GM23338 (cell line): ENCODE results near the gene ZNF273. TPM values are rescaled to one million over a fixed set of nuclear protein-coding genes. Genes with fewer than 3 reads are reported as not detected.

Experiments
- ATAC-seq: fragments of 200-7000 bp; cut with Tn5 transposase; 3 replicates; pipeline ENCODE4 v1.9.1; 2020
- DNase-seq: peaks from one replicate; pipeline ENCODE4 v3.0.0-alpha.2; 2015; ENCODE audit warnings: low spot score
- H2AFZ ChIP-seq: fragments of 200-600 bp; sonication (generic); 2 replicates; pipeline ENCODE4 v1.8.0; 2016; ENCODE audit warnings: antibody characterized with exemption, mild to moderate bottlenecking, moderate library complexity
- H3F3A ChIP-seq: fragments of 200-600 bp; sonication (generic); replicated peaks from 2 replicates; pipeline ENCODE4 v1.8.0; 2017; ENCODE audit warnings: antibody characterized with exemption, mixed run types, low read depth
- H3K27ac ChIP-seq: fragments of 200-600 bp; sonication (generic); 2 replicates; pipeline ENCODE4 v1.6.1; 2016; ENCODE audit warnings: low read depth
- H3K27me3 ChIP-seq: fragments of 200-600 bp; sonication (generic); 2 replicates; pipeline ENCODE4 v1.8.0; 2016; ENCODE audit warnings: mild to moderate bottlenecking, mixed run types, moderate library complexity; ENCODE audit not compliant: insufficient read depth
- H3K36me3 ChIP-seq: fragments of 200-600 bp; sonication (generic); 2 replicates; pipeline ENCODE4 v1.8.0; 2016; ENCODE audit warnings: mild to moderate bottlenecking; ENCODE audit not compliant: insufficient read depth
- H3K4me1 ChIP-seq: fragments of 200-600 bp; sonication (generic); 2 replicates; pipeline ENCODE4 v1.8.0; 2016; ENCODE audit warnings: mild to moderate bottlenecking, moderate library complexity; ENCODE audit not compliant: insufficient read depth
- H3K4me2 ChIP-seq: fragments of 200-600 bp; sonication (generic); 2 replicates; pipeline ENCODE4 v1.7.1; 2017; ENCODE audit warnings: mixed run types
- H3K4me3 ChIP-seq: fragments of 200-600 bp; sonication (generic); 2 replicates; pipeline ENCODE4 v1.6.1; 2016; ENCODE audit warnings: mixed run types
- H3K79me2 ChIP-seq: fragments of 200-600 bp; sonication (generic); replicated peaks from 2 replicates; pipeline ENCODE4 v1.8.0; 2017; ENCODE audit warnings: mild to moderate bottlenecking; ENCODE audit not compliant: insufficient read depth
- H3K9me2 ChIP-seq: fragments of 200-600 bp; sonication (generic); 2 replicates; pipeline ENCODE4 v1.8.0; 2017; ENCODE audit not compliant: insufficient read depth
- H4K20me1 ChIP-seq: fragments of 200-600 bp; sonication (generic); replicated peaks from 2 replicates; pipeline ENCODE4 v1.8.0; 2017; ENCODE audit warnings: mild to moderate bottlenecking; ENCODE audit not compliant: insufficient read depth
- H3K27ac Mint-ChIP-seq: 2 replicates; pipeline ENCODE4 v1.8.0; 2020; ENCODE audit warnings: inconsistent platforms, mild to moderate bottlenecking, moderate library complexity, mixed read lengths
- H3K27me3 Mint-ChIP-seq: 3 replicates; pipeline ENCODE4 v1.8.0; 2022; ENCODE audit warnings: low read depth, mild to moderate bottlenecking, moderate library complexity, mixed read lengths, inconsistent platforms; ENCODE audit not compliant: insufficient read depth, poor library complexity
- H3K36me3 Mint-ChIP-seq: 3 replicates; pipeline ENCODE4 v1.8.0; 2021; ENCODE audit warnings: low read depth, mild to moderate bottlenecking, inconsistent platforms, moderate library complexity, mixed read lengths
- H3K4me1 Mint-ChIP-seq: 3 replicates; pipeline ENCODE4 v1.8.0; 2020; ENCODE audit warnings: mild to moderate bottlenecking, inconsistent platforms, mixed read lengths
- H3K4me3 Mint-ChIP-seq: 3 replicates; pipeline ENCODE4 v1.8.0; 2021; ENCODE audit warnings: moderate library complexity, mild to moderate bottlenecking, inconsistent platforms, mixed read lengths
- H3K9me3 Mint-ChIP-seq: 3 replicates; pipeline ENCODE4 v1.8.0; 2020; ENCODE audit warnings: moderate library complexity, mild to moderate bottlenecking, inconsistent platforms, mixed read lengths
- EZH2 ChIP-seq: fragments of 200-600 bp; sonication (generic); IDR thresholded peaks from one replicate; pipeline ENCODE4 v1.8.0; 2017; ENCODE audit warnings: antibody characterized with exemption, mild to moderate bottlenecking, low read depth; ENCODE audit not compliant: unreplicated experiment
- JUNB ChIP-seq: IDR thresholded peaks from one replicate; pipeline ENCODE4 v1.6.1; 2016; ENCODE audit warnings: antibody characterized with exemption; ENCODE audit not compliant: unreplicated experiment
- NANOG ChIP-seq: IDR thresholded peaks from 2 replicates; pipeline ENCODE4 v1.6.1; 2016; ENCODE audit warnings: antibody characterized with exemption, borderline replicate concordance
- POLR2AphosphoS5 ChIP-seq: IDR thresholded peaks from 2 replicates; pipeline ENCODE4 v1.6.1; 2016; ENCODE audit warnings: antibody characterized with exemption, low read depth
- STAT1 ChIP-seq: IDR thresholded peaks from one replicate; pipeline ENCODE4 v1.6.1; 2016; ENCODE audit warnings: antibody characterized with exemption; ENCODE audit not compliant: unreplicated experiment
- ZNF114 ChIP-seq: fragments of 250-450 bp; sonication (Bioruptor Pico); IDR thresholded peaks from 2 replicates; pipeline ENCODE4 v1.5.0; 2020; ENCODE audit warnings: mild to moderate bottlenecking, moderate library complexity
- ZNF331 ChIP-seq: fragments of 250-450 bp; sonication (Bioruptor Pico); IDR thresholded peaks from 2 replicates; pipeline ENCODE4 v1.5.0; 2020; ENCODE audit warnings: low read depth, mild to moderate bottlenecking, moderate library complexity
- polyA plus RNA-seq: library from polyadenylated mRNA; unstranded; fragments of >200 nt; fragmentation: Nextera tagmentation; extraction: Ambion mirVana; gene quantifications from 2 replicates; pipeline ENCODE4 v1.2.1, GENCODE V29; 2016
- total RNA-seq: library from RNA; depleted of rRNA; stranded (reverse); fragments of >200 nt; shearing (Covaris generic); gene quantifications from 2 replicates; pipeline ENCODE4 v1.2.3, GENCODE V29; 2014
- TF ChIP-seq, protein P1 (sequence below): fragments of 250-450 bp; sonication (Bioruptor Pico); IDR thresholded peaks from 2 replicates; pipeline ENCODE4 v1.5.0; 2020; ENCODE audit warnings: mild to moderate bottlenecking, moderate library complexity
- TF ChIP-seq, protein P2 (sequence below), 2 experiments: fragments of 200-600 bp in 1 of 2; sonication (generic) in 1 of 2; conservative IDR thresholded peaks; 2 replicates each; pipeline versions ENCODE4 v1.5.1 to v1.6.1; 2016 to 2017; ENCODE audit warnings: antibody characterized with exemption in 2 of 2, low read depth in 2 of 2, mild to moderate bottlenecking in 2 of 2, moderate library complexity in 1 of 2

ZNF273 gene
- total and polyA plus RNA-seq, 2 experiments from 2014 or later, result 16.4 to 34.3 TPM

DNA sequence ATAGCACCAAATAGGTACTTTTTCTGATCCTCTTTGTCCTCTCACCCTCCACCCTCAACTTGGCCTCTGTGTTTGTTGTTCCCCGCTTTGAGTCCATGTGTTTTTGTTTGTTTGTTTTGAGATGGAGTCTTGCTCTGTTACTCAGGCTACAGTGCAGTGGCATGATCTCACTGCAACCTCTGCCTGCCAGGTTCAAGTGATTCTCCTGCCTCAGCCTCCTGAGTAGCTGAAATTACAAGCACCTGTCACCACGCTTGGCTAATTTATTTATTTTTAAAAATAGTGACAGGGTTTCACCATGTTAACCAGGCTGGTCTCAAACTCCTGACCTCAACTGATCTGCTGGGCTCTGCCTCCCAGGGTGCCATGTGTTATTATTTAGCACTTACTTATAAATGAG lies 5.3 kb downstream of the ZNF273 start (continued):
- TF ChIP-seq, protein P1, sequence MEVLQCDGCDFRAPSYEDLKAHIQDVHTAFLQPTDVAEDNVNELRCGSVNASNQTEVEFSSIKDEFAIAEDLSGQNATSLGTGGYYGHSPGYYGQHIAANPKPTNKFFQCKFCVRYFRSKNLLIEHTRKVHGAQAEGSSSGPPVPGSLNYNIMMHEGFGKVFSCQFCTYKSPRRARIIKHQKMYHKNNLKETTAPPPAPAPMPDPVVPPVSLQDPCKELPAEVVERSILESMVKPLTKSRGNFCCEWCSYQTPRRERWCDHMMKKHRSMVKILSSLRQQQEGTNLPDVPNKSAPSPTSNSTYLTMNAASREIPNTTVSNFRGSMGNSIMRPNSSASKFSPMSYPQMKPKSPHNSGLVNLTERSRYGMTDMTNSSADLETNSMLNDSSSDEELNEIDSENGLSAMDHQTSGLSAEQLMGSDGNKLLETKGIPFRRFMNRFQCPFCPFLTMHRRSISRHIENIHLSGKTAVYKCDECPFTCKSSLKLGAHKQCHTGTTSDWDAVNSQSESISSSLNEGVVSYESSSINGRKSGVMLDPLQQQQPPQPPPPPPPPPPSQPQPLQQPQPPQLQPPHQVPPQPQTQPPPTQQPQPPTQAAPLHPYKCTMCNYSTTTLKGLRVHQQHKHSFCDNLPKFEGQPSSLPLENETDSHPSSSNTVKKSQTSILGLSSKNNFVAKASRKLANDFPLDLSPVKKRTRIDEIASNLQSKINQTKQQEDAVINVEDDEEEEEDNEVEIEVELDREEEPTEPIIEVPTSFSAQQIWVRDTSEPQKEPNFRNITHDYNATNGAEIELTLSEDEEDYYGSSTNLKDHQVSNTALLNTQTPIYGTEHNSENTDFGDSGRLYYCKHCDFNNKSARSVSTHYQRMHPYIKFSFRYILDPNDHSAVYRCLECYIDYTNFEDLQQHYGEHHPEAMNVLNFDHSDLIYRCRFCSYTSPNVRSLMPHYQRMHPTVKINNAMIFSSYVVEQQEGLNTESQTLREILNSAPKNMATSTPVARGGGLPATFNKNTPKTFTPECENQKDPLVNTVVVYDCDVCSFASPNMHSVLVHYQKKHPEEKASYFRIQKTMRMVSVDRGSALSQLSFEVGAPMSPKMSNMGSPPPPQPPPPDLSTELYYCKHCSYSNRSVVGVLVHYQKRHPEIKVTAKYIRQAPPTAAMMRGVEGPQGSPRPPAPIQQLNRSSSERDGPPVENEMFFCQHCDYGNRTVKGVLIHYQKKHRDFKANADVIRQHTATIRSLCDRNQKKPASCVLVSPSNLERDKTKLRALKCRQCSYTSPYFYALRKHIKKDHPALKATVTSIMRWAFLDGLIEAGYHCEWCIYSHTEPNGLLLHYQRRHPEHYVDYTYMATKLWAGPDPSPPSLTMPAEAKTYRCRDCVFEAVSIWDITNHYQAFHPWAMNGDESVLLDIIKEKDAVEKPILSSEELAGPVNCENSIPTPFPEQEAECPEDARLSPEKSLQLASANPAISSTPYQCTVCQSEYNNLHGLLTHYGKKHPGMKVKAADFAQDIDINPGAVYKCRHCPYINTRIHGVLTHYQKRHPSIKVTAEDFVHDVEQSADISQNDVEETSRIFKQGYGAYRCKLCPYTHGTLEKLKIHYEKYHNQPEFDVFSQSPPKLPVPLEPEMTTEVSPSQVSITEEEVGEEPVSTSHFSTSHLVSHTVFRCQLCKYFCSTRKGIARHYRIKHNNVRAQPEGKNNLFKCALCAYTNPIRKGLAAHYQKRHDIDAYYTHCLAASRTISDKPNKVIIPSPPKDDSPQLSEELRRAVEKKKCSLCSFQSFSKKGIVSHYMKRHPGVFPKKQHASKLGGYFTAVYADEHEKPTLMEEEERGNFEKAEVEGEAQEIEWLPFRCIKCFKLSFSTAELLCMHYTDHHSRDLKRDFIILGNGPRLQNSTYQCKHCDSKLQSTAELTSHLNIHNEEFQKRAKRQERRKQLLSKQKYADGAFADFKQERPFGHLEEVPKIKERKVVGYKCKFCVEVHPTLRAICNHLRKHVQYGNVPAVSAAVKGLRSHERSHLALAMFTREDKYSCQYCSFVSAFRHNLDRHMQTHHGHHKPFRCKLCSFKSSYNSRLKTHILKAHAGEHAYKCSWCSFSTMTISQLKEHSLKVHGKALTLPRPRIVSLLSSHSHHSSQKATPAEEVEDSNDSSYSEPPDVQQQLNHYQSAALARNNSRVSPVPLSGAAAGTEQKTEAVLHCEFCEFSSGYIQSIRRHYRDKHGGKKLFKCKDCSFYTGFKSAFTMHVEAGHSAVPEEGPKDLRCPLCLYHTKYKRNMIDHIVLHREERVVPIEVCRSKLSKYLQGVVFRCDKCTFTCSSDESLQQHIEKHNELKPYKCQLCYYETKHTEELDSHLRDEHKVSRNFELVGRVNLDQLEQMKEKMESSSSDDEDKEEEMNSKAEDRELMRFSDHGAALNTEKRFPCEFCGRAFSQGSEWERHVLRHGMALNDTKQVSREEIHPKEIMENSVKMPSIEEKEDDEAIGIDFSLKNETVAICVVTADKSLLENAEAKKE (CRISPR knock-in tag), result no peak
- TF ChIP-seq, protein P2, sequence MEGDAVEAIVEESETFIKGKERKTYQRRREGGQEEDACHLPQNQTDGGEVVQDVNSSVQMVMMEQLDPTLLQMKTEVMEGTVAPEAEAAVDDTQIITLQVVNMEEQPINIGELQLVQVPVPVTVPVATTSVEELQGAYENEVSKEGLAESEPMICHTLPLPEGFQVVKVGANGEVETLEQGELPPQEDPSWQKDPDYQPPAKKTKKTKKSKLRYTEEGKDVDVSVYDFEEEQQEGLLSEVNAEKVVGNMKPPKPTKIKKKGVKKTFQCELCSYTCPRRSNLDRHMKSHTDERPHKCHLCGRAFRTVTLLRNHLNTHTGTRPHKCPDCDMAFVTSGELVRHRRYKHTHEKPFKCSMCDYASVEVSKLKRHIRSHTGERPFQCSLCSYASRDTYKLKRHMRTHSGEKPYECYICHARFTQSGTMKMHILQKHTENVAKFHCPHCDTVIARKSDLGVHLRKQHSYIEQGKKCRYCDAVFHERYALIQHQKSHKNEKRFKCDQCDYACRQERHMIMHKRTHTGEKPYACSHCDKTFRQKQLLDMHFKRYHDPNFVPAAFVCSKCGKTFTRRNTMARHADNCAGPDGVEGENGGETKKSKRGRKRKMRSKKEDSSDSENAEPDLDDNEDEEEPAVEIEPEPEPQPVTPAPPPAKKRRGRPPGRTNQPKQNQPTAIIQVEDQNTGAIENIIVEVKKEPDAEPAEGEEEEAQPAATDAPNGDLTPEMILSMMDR (conservative IDR thresholded peaks at IDR 0.05; ENCODE audit: low read depth in 2 of 2), result no peak
- no peak for TF ChIP-seq ZNF114 (CRISPR knock-in tag)
- TF ChIP-seq JUNB, result no peak

DNA sequence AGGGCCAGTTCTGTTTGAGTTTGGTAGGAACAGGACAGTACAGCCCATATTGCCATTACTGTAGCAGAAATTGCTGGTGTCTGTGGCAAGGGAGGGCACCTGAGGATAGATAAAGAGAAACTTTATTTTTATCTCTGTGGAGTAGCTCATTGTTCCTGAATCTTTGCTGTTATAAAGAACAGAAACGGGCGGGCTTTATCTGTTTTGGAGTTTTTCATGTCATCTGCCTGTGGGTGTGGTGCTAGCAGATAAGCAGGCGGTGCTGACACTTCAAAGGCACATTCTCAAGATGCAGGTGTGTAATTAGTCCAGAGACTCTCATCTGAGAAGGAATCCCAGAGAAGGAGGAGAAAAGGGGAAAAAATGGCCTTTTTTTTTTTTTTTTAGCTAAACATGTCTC lies 11.5 kb downstream of the ZNF273 start:
- Mint-ChIP-seq H3K36me3 (peaks cover 74% of the 10 kb centered on the region), H3K9me3 (peaks cover 26% of the 10 kb centered on the region), H3K4me3 (no peak overlapping the region), H3K27me3 (no peaks in the 10 kb centered on the region), H3K27ac (no peak overlapping the region), H3K4me1 (no peaks in the 10 kb centered on the region)
- Histone ChIP-seq H4K20me1 (peaks cover 28% of the 10 kb centered on the region), H3K27ac (no peak overlapping the region), H3K27me3 (no peaks in the 10 kb centered on the region), H3K4me2 (no peak overlapping the region), H3K9me2 (no peaks in the 10 kb centered on the region), H3K4me3 (no peak overlapping the region), H2AFZ (no peak overlapping the region), H3K79me2 (peaks cover 98% of the 10 kb centered on the region), H3K4me1 (peaks cover 13% of the 10 kb centered on the region; the same call in 1 of the 2 replicates), H3K36me3 (peaks cover 7% of the 10 kb centered on the region), H3F3A (no peaks in the 10 kb centered on the region)
- ATAC-seq (no peak), DNase-seq (no peak)
- TF ChIP-seq ZNF331 (CRISPR knock-in tag) (no peak), NANOG (no peak), POLR2AphosphoS5 (no peak), STAT1 (no peak), EZH2 (no peak), ZNF114 (CRISPR knock-in tag) (no peak)
- TF ChIP-seq, protein P1 (CRISPR knock-in tag), result no peak
